Neuron (in vitro differentiated cells): ENCODE results near the gene SDK2.

Experiments used
- H2AFZ ChIP-seq: one replicate; pipeline ENCODE4 v1.6.1; 2013; ENCODE audit warnings: low read depth, mild to moderate bottlenecking, inconsistent platforms, low read length, moderate library complexity
- H3K27me3 ChIP-seq: one replicate; pipeline ENCODE4 v1.6.1; 2013; ENCODE audit warnings: low read length; ENCODE audit not compliant: insufficient read depth
- H3K36me3 ChIP-seq: one replicate; pipeline ENCODE4 v1.6.1; 2013; ENCODE audit warnings: low read length; ENCODE audit not compliant: insufficient read depth
- H3K4me1 ChIP-seq: one replicate; pipeline ENCODE4 v1.6.1; 2013; ENCODE audit warnings: low read length; ENCODE audit not compliant: insufficient read depth
- H3K4me3 ChIP-seq: 2 replicates; pipeline ENCODE4 v1.5.1; 2013; ENCODE audit warnings: mild to moderate bottlenecking, low read length, moderate library complexity
- H3K9me3 ChIP-seq: one replicate; pipeline ENCODE4 v1.6.1; 2013; ENCODE audit warnings: low read length

Gene SDK2

GRCh38 chr17:73644145-73645049, at the start of gene SDK2:
TSS of gene SDK2 (minus strand) at chr17:73644445. CDS start at chr17:73644088, 357 bp downstream.
- peak within 1 kb of the TSS; percentile 80 for H2AFZ ChIP-seq
- peaks cover 34% of the 10 kb centered on the region for H3K4me1 ChIP-seq
- peak within 1 kb of the TSS; percentile 62 for H3K4me3 ChIP-seq
- H3K27me3 ChIP-seq, result no peaks in the 10 kb centered on the region
- H3K9me3 ChIP-seq, result no peaks in the 10 kb centered on the region
- H3K36me3 ChIP-seq, result no peaks in the 10 kb centered on the region

- Histone ChIP-seq H3K9me3 (no peaks in the 10 kb centered on the region), H3K4me1 (peaks cover 5% of the 10 kb centered on the region), H3K27me3 (peaks cover 6% of the 10 kb centered on the region), H3K4me3 (no peak overlapping the region), H2AFZ (peak overlapping the region; percentile 9), H3K36me3 (no peaks in the 10 kb centered on the region)
Observed at GRCh38 chr17:73693071-73693470, 48.8 kb upstream of the SDK2 start.

GRCh38 chr17:73691321-73691766, 47.1 kb upstream of the SDK2 start:
- H2AFZ ChIP-seq, result no peak overlapping the region
- no peaks in the 10 kb centered on the region for H3K27me3 ChIP-seq
- H3K36me3 ChIP-seq, result no peaks in the 10 kb centered on the region
- H3K4me3 ChIP-seq, result no peak overlapping the region
- H3K4me1 ChIP-seq, result peaks cover 5% of the 10 kb centered on the region
- H3K9me3 ChIP-seq, result no peaks in the 10 kb centered on the region

GRCh38 chr17:73690676-73691075, 46.4 kb upstream of the SDK2 start:
- Histone ChIP-seq H3K36me3 (no peaks in the 10 kb centered on the region), H3K4me1 (peaks cover 5% of the 10 kb centered on the region), H3K9me3 (no peaks in the 10 kb centered on the region), H2AFZ (no peak overlapping the region), H3K27me3 (no peaks in the 10 kb centered on the region), H3K4me3 (no peak overlapping the region)

- Histone ChIP-seq H3K4me3 (no peak overlapping the region), H2AFZ (no peak overlapping the region), H3K36me3 (no peaks in the 10 kb centered on the region), H3K4me1 (peaks cover 5% of the 10 kb centered on the region), H3K27me3 (no peaks in the 10 kb centered on the region), H3K9me3 (no peaks in the 10 kb centered on the region)
Observed at GRCh38 chr17:73689596-73690275, 45.5 kb upstream of the SDK2 start.

GRCh38 chr17:73686961-73687360, 42.7 kb upstream of the SDK2 start:
- H3K9me3 ChIP-seq, result no peaks in the 10 kb centered on the region
- peaks cover 12% of the 10 kb centered on the region for H3K4me1 ChIP-seq
- no peaks in the 10 kb centered on the region for H3K36me3 ChIP-seq
- no peaks in the 10 kb centered on the region for H3K27me3 ChIP-seq
- H3K4me3 ChIP-seq, result no peak overlapping the region
- H2AFZ ChIP-seq, result no peak overlapping the region

- Histone ChIP-seq H3K9me3 (no peaks in the 10 kb centered on the region), H3K4me3 (no peak overlapping the region), H3K4me1 (peaks cover 12% of the 10 kb centered on the region), H2AFZ (no peak overlapping the region), H3K36me3 (no peaks in the 10 kb centered on the region), H3K27me3 (no peaks in the 10 kb centered on the region)
Observed at GRCh38 chr17:73686126-73686525, 41.9 kb upstream of the SDK2 start.

- H3K9me3 ChIP-seq, result no peaks in the 10 kb centered on the region
- H2AFZ ChIP-seq, result no peak overlapping the region
- no peak overlapping the region for H3K4me3 ChIP-seq
- H3K27me3 ChIP-seq, result no peaks in the 10 kb centered on the region
- peaks cover 12% of the 10 kb centered on the region for H3K4me1 ChIP-seq
- no peaks in the 10 kb centered on the region for H3K36me3 ChIP-seq
Observed at GRCh38 chr17:73684183-73684582, 39.9 kb upstream of the SDK2 start.

- no peaks in the 10 kb centered on the region for H3K27me3 ChIP-seq
- no peak overlapping the region for H2AFZ ChIP-seq
- H3K9me3 ChIP-seq, result no peaks in the 10 kb centered on the region
- H3K4me1 ChIP-seq, result peaks cover 12% of the 10 kb centered on the region
- H3K4me3 ChIP-seq, result no peak overlapping the region
- no peaks in the 10 kb centered on the region for H3K36me3 ChIP-seq
Observed at GRCh38 chr17:73683771-73684170, 39.5 kb upstream of the SDK2 start.

- Histone ChIP-seq H3K4me3 (no peak overlapping the region), H3K4me1 (peaks cover 12% of the 10 kb centered on the region), H3K36me3 (no peaks in the 10 kb centered on the region), H3K27me3 (no peaks in the 10 kb centered on the region), H2AFZ (no peak overlapping the region), H3K9me3 (no peaks in the 10 kb centered on the region)
Observed at GRCh38 chr17:73681946-73682345, 37.7 kb upstream of the SDK2 start.

GRCh38 chr17:73679476-73679875, 35.2 kb upstream of the SDK2 start:
- Histone ChIP-seq H3K4me1 (peaks cover 12% of the 10 kb centered on the region), H3K27me3 (no peaks in the 10 kb centered on the region), H3K4me3 (no peak overlapping the region), H3K36me3 (no peaks in the 10 kb centered on the region), H2AFZ (no peak overlapping the region), H3K9me3 (no peaks in the 10 kb centered on the region)

- peaks cover 12% of the 10 kb centered on the region for H3K4me1 ChIP-seq
- no peak overlapping the region for H2AFZ ChIP-seq
- no peaks in the 10 kb centered on the region for H3K27me3 ChIP-seq
- H3K36me3 ChIP-seq, result no peaks in the 10 kb centered on the region
- no peaks in the 10 kb centered on the region for H3K9me3 ChIP-seq
- no peak overlapping the region for H3K4me3 ChIP-seq
Observed at GRCh38 chr17:73678999-73679398, 34.8 kb upstream of the SDK2 start.

GRCh38 chr17:73669771-73670170, 25.5 kb upstream of the SDK2 start:
- Histone ChIP-seq H3K27me3 (no peaks in the 10 kb centered on the region), H2AFZ (no peak overlapping the region), H3K4me3 (no peak overlapping the region), H3K4me1 (no peaks in the 10 kb centered on the region), H3K9me3 (peaks cover 2% of the 10 kb centered on the region), H3K36me3 (no peaks in the 10 kb centered on the region)
